Mesenteric fat pad (tissue), 1 donor: ENCODE measurements around the gene STEAP3. TPM values are rescaled to one million over a fixed set of nuclear protein-coding genes. Genes with fewer than 3 reads are reported as not detected.

Experiments used
- DNase-seq: peaks from one replicate; pipeline ENCODE4 v3.0.0-alpha.2; 2020; ENCODE audit warnings: low spot score
- total RNA-seq: library from RNA; stranded (reverse); fragmentation: NEBNext Ultra II Directional; extraction: Animal tissue kit (Norgen Biotek cat#: 25700); gene quantifications from one replicate; pipeline ENCODE4 v1.2.1, GENCODE V29; 2021
- donor health status: DM: yes; HTN: yes; CAD: no.

The STEAP3 gene
- total RNA-seq, 1 donor from 2014 or later = 15.2 TPM

DNA sequence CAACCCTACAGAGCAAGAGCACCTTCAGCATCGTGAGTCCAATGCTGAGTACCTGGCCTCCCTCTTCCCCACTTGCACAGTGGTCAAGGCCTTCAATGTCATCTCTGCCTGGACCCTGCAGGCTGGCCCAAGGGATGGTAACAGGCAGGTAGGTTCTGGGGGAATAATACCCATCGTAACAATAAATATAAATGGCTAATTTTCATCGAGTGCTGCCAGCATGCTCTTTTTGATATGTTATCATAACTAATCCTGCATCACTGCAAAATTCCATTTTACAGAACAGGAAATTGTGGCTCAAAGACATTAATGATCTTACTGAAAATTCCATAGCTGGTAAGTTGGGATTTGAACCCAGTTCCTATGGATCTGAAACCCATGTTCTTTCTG lies 22.2 kb downstream of the STEAP3 start:
- DNase-seq = no peak

DNA sequence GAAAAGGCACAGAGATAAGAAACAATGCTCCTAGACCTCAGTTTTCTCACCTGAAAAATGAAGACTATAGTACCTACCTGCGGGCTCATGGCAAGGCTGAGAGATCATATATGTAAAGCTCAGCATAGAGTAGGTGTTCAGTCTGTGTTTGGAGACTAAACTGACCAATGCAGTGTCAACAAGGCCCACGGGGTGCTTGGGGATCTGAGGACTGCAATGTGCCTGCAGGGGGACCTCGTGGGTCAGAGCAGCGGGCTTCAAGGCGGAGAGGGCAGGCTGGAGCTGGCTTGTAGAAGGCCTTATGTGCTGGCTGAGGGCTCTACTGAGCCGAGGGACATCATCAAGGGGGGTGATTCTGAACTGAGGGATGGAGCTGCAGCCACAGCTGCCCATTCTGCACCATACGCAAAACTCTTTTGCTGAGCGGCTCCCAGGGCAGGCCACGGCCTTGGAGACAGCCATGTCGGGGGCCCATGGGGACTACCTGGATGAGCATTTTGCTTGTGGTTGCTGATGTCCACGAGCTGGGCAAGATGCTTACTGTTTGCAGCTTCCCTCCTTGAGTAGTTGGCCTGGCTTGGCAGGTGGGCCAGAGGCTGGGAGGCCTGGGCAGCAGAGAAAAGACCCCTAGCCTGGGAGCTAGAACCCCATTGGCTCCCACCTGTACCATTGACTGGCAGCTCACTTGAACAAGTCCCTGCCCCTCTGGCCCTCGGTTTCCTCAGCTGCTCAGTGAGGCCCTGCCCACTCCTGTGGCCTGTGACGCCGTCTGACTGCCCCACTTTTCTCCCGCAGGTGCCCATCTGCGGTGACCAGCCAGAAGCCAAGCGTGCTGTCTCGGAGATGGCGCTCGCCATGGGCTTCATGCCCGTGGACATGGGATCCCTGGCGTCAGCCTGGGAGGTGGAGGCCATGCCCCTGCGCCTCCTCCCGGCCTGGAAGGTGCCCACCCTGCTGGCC lies 23.5 kb downstream of the STEAP3 start:
- peak; percentile 81 for DNase-seq

DNA sequence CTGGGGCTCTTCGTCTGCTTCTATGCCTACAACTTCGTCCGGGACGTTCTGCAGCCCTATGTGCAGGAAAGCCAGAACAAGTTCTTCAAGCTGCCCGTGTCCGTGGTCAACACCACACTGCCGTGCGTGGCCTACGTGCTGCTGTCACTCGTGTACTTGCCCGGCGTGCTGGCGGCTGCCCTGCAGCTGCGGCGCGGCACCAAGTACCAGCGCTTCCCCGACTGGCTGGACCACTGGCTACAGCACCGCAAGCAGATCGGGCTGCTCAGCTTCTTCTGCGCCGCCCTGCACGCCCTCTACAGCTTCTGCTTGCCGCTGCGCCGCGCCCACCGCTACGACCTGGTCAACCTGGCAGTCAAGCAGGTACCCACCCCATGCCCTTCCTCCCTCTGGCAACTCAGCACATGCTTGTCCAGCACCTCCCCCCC lies 24.2 kb downstream of the STEAP3 start:
- peak; percentile 74 for DNase-seq

DNA sequence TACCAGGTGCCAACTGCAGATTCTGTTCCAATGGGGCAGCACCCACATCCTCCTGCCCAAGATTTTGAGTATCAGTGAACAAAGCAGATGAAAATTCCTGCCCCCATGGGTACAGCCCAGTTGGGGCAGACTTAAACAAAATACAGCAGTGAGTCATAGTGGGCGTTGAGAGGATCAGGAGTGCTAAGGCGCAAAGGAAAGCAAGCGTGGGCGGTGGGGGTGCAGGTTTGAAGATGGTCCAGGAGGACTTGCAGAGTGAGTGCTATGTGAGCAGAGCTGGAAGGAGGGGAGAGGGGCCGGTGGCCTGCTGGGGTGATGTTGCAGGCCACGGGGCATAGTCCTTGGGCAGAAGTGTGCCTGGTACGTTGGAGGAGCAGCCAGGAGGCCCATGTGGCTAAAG lies 24.7 kb downstream of the STEAP3 start:
- DNase-seq = peak; percentile 37

DNA sequence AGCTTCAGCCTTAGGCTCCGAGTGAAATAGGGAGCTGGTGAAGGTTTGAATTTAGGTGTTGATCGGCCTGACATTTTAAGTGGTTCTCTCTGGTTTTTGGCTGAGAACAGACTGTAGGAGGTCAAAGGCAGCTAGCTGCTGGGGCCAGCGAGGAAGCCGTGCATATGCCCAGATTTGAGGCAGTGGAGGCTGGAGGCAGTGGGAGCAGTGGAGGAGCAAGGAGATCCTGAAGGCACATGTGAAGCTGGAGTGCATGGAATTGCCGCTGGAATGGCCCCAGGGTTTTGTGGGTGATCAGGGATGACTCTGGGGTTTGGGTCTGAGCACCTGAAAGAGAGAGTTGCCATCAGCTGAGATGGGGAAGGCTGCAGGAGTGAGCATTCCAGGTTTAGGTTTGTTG lies 25.1 kb downstream of the STEAP3 start:
- DNase-seq = peak; percentile 53

DNA sequence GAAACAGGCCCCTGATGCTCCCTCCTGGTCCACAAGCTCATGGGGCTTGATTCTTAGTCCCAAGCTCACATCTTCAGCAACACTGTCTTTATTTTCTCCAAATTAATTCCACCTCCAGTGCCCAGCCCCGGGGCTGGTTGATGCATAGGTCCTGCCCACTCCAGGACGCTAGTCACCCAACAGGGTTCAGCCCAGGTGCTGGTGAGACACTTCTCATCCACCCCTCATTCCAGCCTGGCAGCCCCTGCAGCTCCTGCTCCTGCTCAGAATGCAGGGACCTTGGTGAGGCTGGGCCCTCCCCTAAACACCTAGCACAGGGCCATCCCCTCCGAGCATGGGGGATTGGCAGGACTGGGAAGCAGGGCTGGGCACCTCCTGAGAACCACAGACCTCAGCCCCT lies 25.7 kb downstream of the STEAP3 start:
- DNase-seq = peak; percentile 76

DNA sequence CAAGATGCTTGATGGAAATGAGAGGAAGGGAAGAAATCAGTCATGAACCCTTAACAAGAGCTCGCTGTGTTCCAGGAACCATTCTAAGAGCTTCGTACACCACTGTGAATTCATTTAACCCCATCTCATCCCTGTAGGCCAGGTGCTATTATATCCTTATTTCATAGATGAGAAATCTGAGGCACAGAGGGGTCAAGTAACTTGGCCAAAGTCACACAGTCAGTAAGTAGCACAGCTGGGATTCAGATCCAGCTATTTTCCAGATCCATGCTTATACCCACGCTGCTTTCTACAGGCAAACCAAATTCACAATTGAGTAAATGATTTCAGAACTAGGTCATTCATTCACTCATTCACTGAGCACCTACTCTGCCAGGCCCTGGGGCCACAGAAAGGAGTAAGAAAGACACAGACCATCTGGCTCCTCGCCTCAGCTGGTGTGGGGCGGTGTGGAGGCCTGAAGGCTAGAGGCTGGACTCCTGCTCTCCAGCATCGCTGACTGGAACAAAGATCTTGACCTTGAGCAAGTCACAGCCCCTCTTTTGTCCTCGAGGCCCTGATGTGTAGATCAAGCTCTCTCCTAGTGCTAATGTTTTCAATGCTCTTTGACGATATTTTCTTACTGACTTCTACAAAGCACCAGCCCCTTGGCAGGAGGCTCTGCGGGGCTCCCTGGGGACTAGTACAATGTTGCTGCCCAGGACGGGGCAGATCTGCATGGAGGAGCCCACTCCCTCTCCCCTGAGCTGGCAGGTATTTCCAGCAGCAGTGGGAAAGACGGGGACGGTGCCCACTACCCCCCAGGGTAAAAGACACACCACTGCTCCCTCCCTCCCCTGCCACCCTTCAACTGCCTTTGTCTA lies 26.5 kb downstream of the STEAP3 start:
- peak; percentile 68 for DNase-seq

DNA sequence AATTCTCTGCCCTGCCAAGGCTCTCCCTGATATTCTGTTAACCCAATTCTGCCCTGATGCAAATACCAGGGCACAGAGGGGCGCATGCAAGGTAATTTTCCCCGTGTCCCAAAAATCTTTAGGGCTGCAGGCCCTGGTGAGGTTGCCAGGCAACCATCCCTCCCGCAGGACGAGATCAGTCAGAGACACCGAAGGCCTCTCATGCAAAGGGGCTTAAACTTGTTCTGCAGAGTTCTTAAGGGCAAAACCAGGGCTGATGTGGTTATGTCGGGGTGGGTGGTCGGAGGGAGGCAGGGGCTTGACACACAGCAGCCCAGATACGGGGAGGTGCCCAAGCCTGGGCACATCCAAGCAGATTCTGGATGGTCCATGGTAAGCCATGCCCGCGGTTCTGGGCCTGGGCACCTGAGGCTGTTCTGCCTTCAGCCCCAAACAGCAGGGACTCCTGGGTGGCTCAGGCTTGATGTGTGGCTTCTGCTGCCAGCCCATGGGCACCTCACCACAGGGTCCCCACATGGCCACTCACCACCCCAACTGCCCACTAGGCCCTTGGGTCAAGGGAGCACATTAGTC lies 27.2 kb downstream of the STEAP3 start:
- peak; percentile 82 for DNase-seq

DNA sequence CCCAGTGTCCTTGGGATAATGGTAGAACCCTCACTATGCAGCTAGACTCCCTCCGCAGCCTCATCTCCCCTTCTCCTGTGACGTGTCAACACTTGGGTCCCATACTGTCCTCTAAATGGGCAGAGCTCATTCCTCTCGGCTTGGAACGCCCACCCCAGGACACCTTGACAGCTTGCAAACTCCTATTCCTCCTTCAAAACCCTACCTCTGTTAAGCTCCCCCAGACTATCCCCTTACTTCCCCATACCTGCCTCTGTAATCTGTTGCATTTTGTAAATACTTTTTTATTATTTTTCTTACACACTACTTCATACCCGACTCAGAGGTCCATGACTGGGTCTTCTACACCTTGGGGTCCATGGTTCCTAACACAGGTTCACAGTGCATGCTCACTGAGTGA lies 28.0 kb downstream of the STEAP3 start:
- DNase-seq = peak; percentile 14

DNA sequence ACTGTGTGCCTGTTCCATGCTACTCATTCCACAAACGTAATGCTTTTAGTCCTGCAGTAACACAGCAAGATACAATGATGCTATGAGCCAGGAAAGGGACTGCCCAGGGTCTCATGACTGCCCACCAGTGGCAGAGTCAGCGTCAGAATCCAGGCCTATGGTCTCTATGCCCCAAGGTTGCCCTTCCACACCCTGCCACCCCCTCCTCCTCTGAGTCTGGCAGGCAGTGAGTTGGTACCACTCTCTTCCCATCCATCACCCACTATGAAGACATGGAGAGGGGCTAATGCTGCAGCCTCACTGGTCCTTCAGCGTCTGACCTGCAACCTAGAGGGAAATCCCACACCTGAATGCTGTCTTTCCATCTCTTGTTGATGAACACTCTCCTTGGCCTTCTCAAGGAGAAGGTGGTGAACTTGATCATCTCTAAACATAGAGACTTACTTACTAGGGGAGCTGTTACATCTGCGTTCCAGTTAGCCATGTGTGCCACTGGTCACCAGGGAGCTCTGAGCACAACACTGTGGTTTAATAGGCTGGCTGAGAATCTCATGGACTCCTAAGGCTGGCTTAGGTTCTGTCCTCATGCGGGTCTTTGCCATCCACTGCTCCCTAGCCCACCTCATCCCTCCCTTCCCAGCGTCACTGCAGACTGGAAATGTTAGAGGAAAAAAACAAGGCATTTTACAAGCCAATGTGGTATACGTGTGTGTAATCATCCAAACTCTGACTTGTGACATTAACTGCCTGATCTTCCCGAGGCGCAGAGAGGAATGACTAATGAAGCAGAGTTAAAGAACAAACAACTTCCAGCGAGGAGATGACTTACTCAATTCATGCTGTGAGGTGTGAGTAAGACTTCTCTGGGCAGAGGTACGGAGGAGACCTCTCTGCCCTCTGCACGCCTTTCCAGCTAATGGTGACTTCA lies 28.8 kb downstream of the STEAP3 start:
- peak; percentile 51 for DNase-seq

DNA sequence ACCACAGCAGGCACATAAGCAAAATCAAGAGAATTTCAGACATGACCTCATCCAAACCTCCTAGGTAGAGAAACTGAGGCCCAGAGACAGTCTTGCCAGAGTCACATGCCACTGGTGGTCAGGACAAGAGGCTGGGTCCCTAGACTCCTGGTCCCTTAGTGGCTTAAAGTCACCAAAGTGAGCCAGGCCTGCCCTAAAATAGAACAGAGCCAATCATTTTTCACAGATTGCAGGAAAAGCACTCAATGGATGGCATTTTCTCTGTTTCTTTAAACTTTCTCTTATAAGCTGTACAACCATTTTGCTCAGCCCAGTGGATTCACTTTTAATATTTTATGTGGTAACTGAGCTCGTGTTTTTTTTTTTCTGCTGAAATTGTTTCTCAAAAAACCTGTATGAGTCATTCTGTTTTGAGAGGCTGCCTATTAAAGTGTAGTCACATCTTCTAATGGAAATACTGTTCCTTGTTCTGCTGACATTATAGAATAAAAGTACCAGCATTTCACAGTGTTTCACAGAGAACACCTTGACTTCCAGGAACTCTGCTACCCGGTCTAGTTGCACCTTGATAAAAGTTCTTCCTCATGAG lies 29.6 kb downstream of the STEAP3 start:
- DNase-seq = no peak

DNA sequence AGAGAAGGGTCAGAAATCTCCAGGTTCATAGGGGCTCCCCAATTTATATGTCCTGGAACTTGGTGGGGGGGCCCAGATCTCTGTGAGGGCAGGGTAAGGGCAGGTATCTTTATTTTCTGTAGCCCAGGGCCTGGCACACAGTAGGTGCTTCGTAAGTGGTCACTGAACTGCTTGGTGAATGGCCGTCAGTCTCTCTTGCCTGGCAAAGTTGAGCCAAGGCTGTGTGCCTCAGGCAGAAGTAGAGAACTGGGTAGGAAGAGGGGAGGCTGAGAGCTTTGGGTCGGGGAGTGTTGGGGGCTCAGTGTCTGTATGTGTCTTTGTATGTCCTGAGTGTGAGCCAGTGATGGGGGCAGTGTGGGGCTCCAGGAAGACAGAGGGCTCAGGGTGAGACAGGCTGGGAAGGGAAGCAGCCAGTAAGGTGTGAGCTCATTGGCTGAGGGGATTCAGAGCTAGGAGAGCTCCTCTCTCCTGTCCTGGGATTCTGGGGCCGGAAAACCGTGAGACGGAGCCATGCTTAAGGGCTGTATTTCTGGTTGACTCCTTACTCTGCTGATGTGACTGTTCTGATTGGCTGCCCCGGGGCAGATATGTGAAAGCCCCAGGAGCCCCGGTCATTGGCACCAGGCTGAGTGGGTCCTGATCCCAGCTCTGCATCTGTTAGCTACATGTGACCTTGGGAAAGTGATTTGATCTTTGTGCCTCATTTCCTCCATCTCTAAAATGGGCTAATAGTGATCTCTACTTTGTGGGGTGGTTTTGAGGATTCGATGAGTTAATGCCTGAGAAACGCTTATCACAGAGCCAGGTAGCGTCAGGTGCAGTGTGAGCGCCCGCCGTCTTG lies 30.3 kb downstream of the STEAP3 start:
- peak; percentile 64 for DNase-seq

DNA sequence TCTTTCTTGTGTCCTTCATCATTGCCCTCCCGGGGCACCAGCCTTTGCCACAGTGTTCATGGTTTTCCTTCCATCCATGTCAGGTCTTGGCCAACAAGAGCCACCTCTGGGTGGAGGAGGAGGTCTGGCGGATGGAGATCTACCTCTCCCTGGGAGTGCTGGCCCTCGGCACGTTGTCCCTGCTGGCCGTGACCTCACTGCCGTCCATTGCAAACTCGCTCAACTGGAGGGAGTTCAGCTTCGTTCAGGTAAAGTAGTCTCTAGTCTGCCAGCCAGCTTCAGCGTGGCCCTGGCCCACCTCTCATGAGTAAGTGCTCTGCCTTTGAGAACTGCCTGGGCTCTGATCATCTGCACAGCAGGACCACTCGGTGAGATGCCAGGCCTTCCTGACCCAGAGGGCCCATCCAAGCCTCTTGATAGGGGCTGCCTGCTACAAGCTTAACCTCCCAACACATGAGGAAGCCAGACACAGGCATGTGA lies 31.0 kb downstream of the STEAP3 start:
- peak; percentile 78 for DNase-seq

DNA sequence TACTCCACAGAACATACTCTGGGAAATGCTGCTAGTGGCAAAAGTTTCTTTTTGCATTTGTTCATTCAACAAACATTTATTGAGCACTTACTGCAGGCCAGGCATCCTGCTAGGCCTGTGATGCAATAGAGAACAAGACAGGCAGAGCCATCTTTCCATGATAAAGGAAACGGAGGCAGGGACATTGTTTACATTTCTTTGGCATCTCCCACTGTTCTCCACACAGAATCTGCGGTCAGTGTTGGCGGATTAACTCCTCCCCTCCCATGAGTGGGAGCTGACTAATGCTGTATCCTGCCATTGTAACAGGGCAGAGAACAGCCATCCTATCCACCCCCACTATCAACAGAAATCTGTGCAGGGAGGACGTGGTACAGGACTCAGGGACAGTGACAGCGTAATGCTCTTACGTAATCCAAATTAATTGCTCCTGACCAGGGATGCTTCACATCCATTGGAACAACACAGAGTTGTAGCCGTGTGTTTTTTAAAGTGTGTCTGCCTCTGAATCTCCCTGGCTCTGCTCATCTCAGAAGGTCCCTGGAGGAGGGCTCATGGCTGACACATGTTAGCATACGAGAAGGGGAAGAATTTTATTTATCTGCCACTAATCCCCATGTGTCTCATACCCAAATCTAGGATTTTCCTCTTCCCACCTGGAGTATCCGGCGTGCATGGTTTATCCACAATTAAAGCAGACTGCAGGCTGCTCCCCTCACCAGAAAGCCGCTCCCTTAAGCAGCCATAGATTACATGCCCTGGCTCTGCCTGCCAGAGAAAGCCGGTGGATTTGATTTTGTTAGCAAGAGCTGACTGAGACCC lies 32.3 kb downstream of the STEAP3 start:
- peak; percentile 24 for DNase-seq

DNA sequence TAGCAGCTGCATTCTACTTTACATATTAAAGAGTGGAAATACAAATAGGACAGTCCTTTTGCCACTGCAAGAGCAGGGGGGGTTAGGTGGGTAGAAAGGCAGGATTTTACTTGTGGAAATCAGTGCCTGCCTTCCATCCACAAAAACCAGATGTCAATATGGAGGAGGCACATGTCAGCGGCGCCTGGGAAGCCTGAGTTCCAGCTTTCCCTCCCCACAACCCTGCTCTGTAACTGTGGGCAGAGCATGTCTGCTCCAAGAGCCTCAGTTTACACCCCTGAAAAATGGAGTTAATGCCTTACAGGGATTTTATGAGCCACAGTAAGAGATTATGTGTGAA lies 32.9 kb downstream of the STEAP3 start:
- peak; percentile 26 for DNase-seq

DNA sequence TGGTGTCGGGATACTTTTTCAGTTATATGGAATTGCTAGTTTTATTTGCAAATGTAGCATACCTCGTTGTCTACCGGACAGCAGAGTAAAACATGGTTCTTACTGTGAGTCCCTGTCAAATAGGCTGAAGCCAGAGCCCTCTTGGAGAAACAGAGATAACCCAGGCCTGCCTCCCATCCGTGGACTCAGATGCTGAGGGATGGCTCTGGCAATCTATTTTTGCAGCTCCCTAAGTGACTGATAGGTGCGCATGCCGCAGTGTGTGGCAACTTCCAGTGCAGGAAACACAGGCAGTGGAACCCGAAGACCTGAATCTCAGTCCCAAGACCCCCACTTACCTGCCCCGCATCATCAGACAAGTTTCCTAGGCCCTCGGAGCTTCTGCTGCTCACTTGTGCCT lies 33.6 kb downstream of the STEAP3 start:
- peak; percentile 72 for DNase-seq

DNA sequence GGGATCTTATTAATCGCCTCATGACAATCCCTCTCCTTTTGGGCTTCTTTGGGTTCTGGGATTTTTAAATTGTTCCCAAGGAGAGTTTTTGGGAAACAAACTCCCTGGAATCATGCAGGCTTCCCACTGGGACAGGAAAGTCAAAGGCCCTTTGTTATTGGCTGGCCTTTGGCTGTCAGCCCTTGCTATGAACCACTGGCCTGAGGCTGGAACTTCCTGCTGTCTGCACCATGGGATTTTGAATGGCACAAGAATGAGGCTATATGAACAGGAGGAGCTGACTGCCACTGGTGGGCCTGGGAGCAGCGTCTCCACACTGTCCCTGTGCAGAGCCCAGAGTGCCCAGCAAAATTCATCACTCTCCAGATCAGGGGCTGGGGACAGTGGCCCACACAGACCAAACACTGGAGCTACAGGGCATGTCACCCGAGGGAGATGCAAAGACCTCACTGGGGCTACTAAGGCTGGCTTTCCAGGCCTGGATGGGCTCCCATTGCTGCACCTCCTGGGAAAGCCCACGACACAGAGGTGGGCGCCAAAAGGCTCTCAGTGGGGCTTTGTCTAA lies 35.7 kb downstream of the STEAP3 start:
- peak; percentile 75 for DNase-seq
